Measurements from ENCODE around the gene CNN3. TPM values are rescaled to one million over a fixed set of nuclear protein-coding genes. Genes with fewer than 3 reads are reported as not detected.

The CNN3 gene
- total and polyA plus RNA-seq, 2 of the 4 experiments (the other 2 are of a cell fraction) = 249 to 552 TPM

DNA sequence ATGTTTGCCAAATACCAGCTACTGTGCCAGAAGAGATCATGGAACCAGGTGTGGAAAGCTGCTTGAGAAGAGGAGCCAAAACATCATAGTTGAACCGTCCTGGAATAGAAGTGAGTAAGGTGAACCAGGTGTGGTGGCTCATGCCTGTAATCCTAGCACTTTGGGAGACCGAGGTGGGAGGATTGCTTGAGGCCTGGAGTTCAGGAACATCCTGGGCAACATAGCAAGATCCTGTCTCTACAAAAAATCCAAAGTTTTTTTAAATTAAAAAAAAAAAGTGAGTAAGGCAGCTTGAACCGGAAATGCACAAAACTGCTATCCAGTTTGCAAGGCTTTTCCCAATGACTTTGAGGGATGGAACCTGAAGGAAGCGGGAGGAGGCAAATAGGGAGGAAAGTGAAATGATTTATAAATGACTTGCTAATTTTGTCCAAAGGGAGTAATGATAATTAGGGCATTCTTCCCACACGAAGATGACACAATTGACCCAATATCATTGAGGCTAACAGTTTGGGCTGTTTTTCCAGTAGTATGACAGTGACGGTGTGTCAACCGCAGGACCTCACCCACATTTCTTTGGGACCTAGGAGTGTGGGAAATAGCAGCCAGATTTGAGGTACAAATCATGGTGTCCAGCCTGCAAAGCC is 1.5 kb upstream of the CNN3 start (continued):
- TF ChIP-seq CEBPB (IDR thresholded peaks at IDR 0.05; ENCODE audit: low read depth, low read length) = no peak
- no peak for TF ChIP-seq MXI1 (IDR thresholded peaks at IDR 0.05; ENCODE audit: borderline replicate concordance, low read depth, low read length)
- TF ChIP-seq SMC3 (IDR thresholded peaks at IDR 0.05; ENCODE audit: low read depth, low read length) = no peak
- no peak for TF ChIP-seq FOS (IDR thresholded peaks at IDR 0.05; ENCODE audit: low read depth, low read length)
- TF ChIP-seq, protein P1, sequence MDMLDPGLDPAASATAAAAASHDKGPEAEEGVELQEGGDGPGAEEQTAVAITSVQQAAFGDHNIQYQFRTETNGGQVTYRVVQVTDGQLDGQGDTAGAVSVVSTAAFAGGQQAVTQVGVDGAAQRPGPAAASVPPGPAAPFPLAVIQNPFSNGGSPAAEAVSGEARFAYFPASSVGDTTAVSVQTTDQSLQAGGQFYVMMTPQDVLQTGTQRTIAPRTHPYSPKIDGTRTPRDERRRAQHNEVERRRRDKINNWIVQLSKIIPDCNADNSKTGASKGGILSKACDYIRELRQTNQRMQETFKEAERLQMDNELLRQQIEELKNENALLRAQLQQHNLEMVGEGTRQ (IDR thresholded peaks at IDR 0.05; ENCODE audit: low read depth, low read length) = no peak

Measured in IMR-90 (cell line).